Breast epithelium (tissue), 3 donors: Measurements from ENCODE around the gene C11orf68.

Source experiments
- CTCF ChIP-seq, 3 donors: fragments of 450-650 bp; IDR thresholded peaks; one replicate each; pipeline ENCODE4 v1.5.1; 2016 to 2017; ENCODE audit warnings: antibody characterized with exemption in 3 of 3, mild to moderate bottlenecking in 3 of 3, moderate library complexity in 3 of 3
- POLR2AphosphoS5 ChIP-seq, 3 donors: sonication (generic); formaldehyde crosslinking; IDR thresholded peaks; one replicate each; pipeline ENCODE4 v1.6.1; 2017; ENCODE audit warnings: antibody characterized with exemption in 3 of 3

GRCh38 chr11:65869643-65870306, 49.1 kb downstream of the C11orf68 start:
- TF ChIP-seq CTCF (IDR thresholded peaks at IDR 0.05) (no peak), POLR2AphosphoS5 (IDR thresholded peaks at IDR 0.05) (no peak)
